Tibial nerve (tissue), 4 donors: ENCODE results near the gene SPNS1. TPM values are rescaled to one million over a fixed set of nuclear protein-coding genes. Genes with fewer than 3 reads are reported as not detected.

Experiments
- DNase-seq, 2 donors: peaks; one replicate each; pipeline ENCODE4 v3.0.0-alpha.2; 2019; ENCODE audit warnings: low spot score in 2 of 2
- H3K27ac ChIP-seq, 4 donors: fragments of 200-600 bp; sonication (generic) in 3 of 4; one replicate each; pipeline ENCODE4 v1.5.1; 2017 to 2019; ENCODE audit warnings: mild to moderate bottlenecking in 1 of 4
- H3K27me3 ChIP-seq, 2 donors: fragments of 200-600 bp; sonication (generic) in 1 of 2; one replicate each; pipeline versions ENCODE4 v1.5.1 to v1.6.0; 2017 to 2019
- H3K36me3 ChIP-seq, 3 donors: fragments of 200-600 bp; sonication (generic); one replicate each; pipeline ENCODE4 v1.5.1; 2018 to 2019
- H3K4me1 ChIP-seq, 4 donors: fragments of 200-600 bp; sonication (generic) in 3 of 4; one replicate each; pipeline ENCODE4 v1.5.1; 2017 to 2019
- H3K4me3 ChIP-seq, 4 donors: fragments of 200-600 bp; sonication (generic) in 3 of 4; one replicate each; pipeline ENCODE4 v1.5.1; 2017 to 2019; ENCODE audit warnings: mild to moderate bottlenecking in 1 of 4, moderate library complexity in 1 of 4
- H3K9me3 ChIP-seq, 4 donors: fragments of 200-600 bp; sonication (generic) in 3 of 4; one replicate each; pipeline ENCODE4 v1.5.1; 2017 to 2019
- EP300 ChIP-seq, 2 donors: sonication (generic); formaldehyde crosslinking; IDR thresholded peaks; one replicate each; pipeline ENCODE4 v1.6.1; 2017; ENCODE audit warnings: antibody characterized with exemption in 2 of 2, mild to moderate bottlenecking in 1 of 2
- POLR2A ChIP-seq, 2 donors: fragments of 450-650 bp; IDR thresholded peaks; one replicate each; pipeline ENCODE4 v1.6.1; 2017; ENCODE audit warnings: antibody characterized with exemption in 2 of 2, mild to moderate bottlenecking in 2 of 2, moderate library complexity in 2 of 2
- WGBS, 2 donors: methylation state at CpG; one replicate each; pipeline ENCODE4 v1.1.5; 2018; 5-methylcytosine and 5-hydroxymethylcytosine counted together
- total RNA-seq, 4 donors: library from RNA; depleted of rRNA; stranded (reverse); fragments of >200 nt; gene quantifications; one replicate each; pipeline ENCODE4 v1.1.0, GENCODE V29; 2016
- TF ChIP-seq, protein P1 (sequence below), 5 experiments: fragments of 200-600 bp in 3 of 5; fragments of 450-650 bp in 2 of 5; sonication (generic) in 3 of 5; IDR thresholded peaks; one replicate each; pipeline ENCODE4 v1.5.1; 2016 to 2019; ENCODE audit warnings: antibody characterized with exemption in 5 of 5, mild to moderate bottlenecking in 3 of 5, moderate library complexity in 2 of 5

The SPNS1 gene
- total RNA-seq, 4 donors from 2014 or later = 9.8 to 38.4 (median 25.6) TPM

DNA sequence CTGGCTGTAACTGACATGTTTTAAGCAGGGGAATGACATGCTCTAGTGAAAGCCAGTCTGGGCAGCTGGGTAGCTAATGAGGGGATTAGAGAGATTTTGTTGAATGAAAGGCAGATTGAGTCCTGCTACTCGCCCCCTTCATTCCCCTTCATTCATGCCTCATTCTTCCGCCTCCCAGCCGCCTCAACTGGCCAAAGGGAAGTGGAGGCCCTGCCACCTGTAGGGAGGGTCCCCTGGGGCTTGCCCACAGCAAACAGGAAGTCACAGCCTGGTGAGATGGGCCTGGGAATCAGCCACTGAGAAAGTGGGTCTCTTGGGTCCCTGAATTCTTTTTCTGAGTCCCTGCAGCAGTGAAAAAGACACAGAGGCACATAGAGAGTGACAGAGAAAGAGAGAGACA is 43.9 kb upstream of the SPNS1 start:
- no peak overlapping the region for H3K4me3 ChIP-seq
- no peaks in the 10 kb centered on the region for H3K27me3 ChIP-seq
- 55 to 59% methylated on average over 3 of the region's 3 CpGs for WGBS, 2 donors
- DNase-seq = no peak
- no peaks in the 10 kb centered on the region for H3K36me3 ChIP-seq
- TF ChIP-seq POLR2A (IDR thresholded peaks at IDR 0.05) = no peak
- TF ChIP-seq EP300 (IDR thresholded peaks at IDR 0.05) = no peak
- TF ChIP-seq, protein P1, sequence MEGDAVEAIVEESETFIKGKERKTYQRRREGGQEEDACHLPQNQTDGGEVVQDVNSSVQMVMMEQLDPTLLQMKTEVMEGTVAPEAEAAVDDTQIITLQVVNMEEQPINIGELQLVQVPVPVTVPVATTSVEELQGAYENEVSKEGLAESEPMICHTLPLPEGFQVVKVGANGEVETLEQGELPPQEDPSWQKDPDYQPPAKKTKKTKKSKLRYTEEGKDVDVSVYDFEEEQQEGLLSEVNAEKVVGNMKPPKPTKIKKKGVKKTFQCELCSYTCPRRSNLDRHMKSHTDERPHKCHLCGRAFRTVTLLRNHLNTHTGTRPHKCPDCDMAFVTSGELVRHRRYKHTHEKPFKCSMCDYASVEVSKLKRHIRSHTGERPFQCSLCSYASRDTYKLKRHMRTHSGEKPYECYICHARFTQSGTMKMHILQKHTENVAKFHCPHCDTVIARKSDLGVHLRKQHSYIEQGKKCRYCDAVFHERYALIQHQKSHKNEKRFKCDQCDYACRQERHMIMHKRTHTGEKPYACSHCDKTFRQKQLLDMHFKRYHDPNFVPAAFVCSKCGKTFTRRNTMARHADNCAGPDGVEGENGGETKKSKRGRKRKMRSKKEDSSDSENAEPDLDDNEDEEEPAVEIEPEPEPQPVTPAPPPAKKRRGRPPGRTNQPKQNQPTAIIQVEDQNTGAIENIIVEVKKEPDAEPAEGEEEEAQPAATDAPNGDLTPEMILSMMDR (IDR thresholded peaks at IDR 0.05) = no peak
- H3K9me3 ChIP-seq = no peaks in the 10 kb centered on the region
- peak overlapping the region in 1 of 4 donors; percentile 19 for H3K27ac ChIP-seq
- H3K4me1 ChIP-seq = peaks cover 0 to 4% (median 0%) of the 10 kb centered on the region in 4 donors

GRCh38 chr16:28931801-28932225 is 42.8 kb upstream of the SPNS1 start, which contains the start of gene CD19:
TSS of gene CD19 (plus strand) at chr16:28931971. CDS start at chr16:28932001, 30 bp downstream.
- Histone ChIP-seq H3K4me3 (peak within 1 kb of the TSS in 1 of 4 donors; percentile 21), H3K27me3 (no peaks in the 10 kb centered on the region), H3K4me1 (peaks cover 0 to 11% (median 0%) of the 10 kb centered on the region in 4 donors), H3K9me3 (no peaks in the 10 kb centered on the region), H3K27ac (peak within 1 kb of the TSS in 1 of 4 donors; percentile 34), H3K36me3 (no peaks in the 10 kb centered on the region)
- TF ChIP-seq, protein P1 (IDR thresholded peaks at IDR 0.05) = no peak
- WGBS, 2 donors = 89% methylated on average over 10 of the region's 10 CpGs
- DNase-seq = no peak

GRCh38 chr16:28932339-28933141 is 42.0 kb upstream of the SPNS1 start:
- Histone ChIP-seq H3K4me3 (peak overlapping the region in 1 of 4 donors; percentile 21), H3K27ac (peak overlapping the region in 1 of 4 donors; percentile 34), H3K9me3 (no peaks in the 10 kb centered on the region), H3K4me1 (peaks cover 0 to 14% (median 0%) of the 10 kb centered on the region in 4 donors), H3K27me3 (no peaks in the 10 kb centered on the region), H3K36me3 (no peaks in the 10 kb centered on the region)
- WGBS, 2 donors = 86 to 90% methylated on average over 19 to 20 of the region's 20 CpGs
- TF ChIP-seq, protein P1 (IDR thresholded peaks at IDR 0.05) = no peak
- no peak for TF ChIP-seq POLR2A (IDR thresholded peaks at IDR 0.05)
- no peak for TF ChIP-seq EP300 (IDR thresholded peaks at IDR 0.05)
- no peak for DNase-seq

DNA sequence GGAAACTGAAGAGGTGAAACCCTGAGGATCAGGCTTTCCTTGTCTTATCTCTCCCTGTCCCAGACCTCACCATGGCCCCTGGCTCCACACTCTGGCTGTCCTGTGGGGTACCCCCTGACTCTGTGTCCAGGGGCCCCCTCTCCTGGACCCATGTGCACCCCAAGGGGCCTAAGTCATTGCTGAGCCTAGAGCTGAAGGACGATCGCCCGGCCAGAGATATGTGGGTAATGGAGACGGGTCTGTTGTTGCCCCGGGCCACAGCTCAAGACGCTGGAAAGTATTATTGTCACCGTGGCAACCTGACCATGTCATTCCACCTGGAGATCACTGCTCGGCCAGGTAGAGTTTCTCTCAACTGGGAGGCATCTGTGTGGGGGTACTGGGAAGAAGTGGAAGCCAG is 41.4 kb upstream of the SPNS1 start:
- Histone ChIP-seq H3K27ac (peak overlapping the region in 1 of 4 donors; percentile 34), H3K36me3 (no peaks in the 10 kb centered on the region), H3K9me3 (no peaks in the 10 kb centered on the region), H3K4me3 (peak overlapping the region in 1 of 4 donors; percentile 21), H3K4me1 (peaks cover 0 to 14% (median 0%) of the 10 kb centered on the region in 4 donors), H3K27me3 (no peaks in the 10 kb centered on the region)
- WGBS, 2 donors = 78 to 79% methylated on average over 8 of the region's 8 CpGs
- TF ChIP-seq, protein P1 (IDR thresholded peaks at IDR 0.05) = no peak
- TF ChIP-seq EP300 (IDR thresholded peaks at IDR 0.05) (no peak), POLR2A (IDR thresholded peaks at IDR 0.05) (no peak)
- no peak for DNase-seq

DNA sequence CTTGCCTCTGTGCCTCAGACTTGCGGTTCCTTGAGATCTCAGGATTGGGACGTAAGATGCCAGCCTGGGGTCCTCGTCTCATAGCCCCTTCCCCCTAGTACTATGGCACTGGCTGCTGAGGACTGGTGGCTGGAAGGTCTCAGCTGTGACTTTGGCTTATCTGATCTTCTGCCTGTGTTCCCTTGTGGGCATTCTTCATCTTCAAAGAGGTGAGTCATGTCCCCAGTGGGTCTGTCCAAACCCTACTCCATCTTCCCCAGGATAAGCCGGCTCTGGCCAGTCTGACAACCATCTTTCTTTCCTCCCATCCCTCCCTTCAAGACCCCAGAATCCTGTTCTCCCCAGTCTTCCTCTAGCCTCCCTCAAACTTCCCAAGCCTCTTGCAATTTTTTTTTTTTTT is 39.2 kb upstream of the SPNS1 start:
- H3K4me3 ChIP-seq = no peak overlapping the region
- WGBS, 2 donors = 89 to 90% methylated on average over 4 of the region's 4 CpGs
- H3K27ac ChIP-seq = no peak overlapping the region
- H3K4me1 ChIP-seq = peaks cover 0 to 14% (median 0%) of the 10 kb centered on the region in 4 donors
- H3K36me3 ChIP-seq = no peaks in the 10 kb centered on the region
- TF ChIP-seq EP300 (IDR thresholded peaks at IDR 0.05) (no peak), POLR2A (IDR thresholded peaks at IDR 0.05) (no peak)
- TF ChIP-seq, protein P1 (IDR thresholded peaks at IDR 0.05) = no peak
- H3K27me3 ChIP-seq = no peaks in the 10 kb centered on the region
- H3K9me3 ChIP-seq = no peaks in the 10 kb centered on the region
- DNase-seq = no peak
